ENCODE measurements around the gene PLEKHF1. TPM values are rescaled to one million over a fixed set of nuclear protein-coding genes. Genes with fewer than 3 reads are reported as not detected.

PLEKHF1 gene
- total RNA-seq, 4 donors from 2014 or later, result 8.6 to 38.8 (median 14.2) TPM

DNA sequence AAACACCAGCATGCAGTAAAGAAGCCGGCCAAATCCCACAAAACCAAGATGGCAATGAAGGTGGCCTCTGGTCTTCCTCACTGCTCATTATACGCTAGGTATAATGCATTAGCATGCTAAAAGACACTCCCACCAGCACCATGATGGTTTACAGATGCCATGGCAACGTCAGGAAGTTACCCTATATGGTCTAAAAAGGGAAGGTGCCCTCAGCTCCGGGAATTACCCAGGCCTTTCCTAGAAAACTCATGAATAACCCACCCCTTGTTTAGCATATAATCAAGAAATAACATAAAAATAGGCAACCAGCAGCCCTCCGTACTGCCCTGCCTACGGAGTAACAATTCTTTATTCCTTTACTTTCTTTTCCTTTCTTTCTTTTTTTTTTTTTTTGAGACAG lies 21.1 kb upstream of the PLEKHF1 start:
- TF ChIP-seq, protein P1, sequence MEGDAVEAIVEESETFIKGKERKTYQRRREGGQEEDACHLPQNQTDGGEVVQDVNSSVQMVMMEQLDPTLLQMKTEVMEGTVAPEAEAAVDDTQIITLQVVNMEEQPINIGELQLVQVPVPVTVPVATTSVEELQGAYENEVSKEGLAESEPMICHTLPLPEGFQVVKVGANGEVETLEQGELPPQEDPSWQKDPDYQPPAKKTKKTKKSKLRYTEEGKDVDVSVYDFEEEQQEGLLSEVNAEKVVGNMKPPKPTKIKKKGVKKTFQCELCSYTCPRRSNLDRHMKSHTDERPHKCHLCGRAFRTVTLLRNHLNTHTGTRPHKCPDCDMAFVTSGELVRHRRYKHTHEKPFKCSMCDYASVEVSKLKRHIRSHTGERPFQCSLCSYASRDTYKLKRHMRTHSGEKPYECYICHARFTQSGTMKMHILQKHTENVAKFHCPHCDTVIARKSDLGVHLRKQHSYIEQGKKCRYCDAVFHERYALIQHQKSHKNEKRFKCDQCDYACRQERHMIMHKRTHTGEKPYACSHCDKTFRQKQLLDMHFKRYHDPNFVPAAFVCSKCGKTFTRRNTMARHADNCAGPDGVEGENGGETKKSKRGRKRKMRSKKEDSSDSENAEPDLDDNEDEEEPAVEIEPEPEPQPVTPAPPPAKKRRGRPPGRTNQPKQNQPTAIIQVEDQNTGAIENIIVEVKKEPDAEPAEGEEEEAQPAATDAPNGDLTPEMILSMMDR (IDR thresholded peaks at IDR 0.05), result no peak
- TF ChIP-seq EP300 (IDR thresholded peaks at IDR 0.05; ENCODE audit: low read depth) (no peak), POLR2AphosphoS5 (IDR thresholded peaks at IDR 0.05) (no peak), POLR2A (IDR thresholded peaks at IDR 0.05) (no peak)
- no peaks in the 10 kb centered on the region for H3K9me3 ChIP-seq
- peaks cover 0 to 7% (median 0%) of the 10 kb centered on the region in 4 donors for H3K4me1 ChIP-seq
- WGBS, 2 donors (ENCODE audit: low coverage in 1 of 2), result 74 to 80% methylated on average over 5 to 6 of the region's 6 CpGs
- in situ Hi-C loops (cut with MboI; ENCODE audit: low pct_ligation_motif_present in 1 of 4, low pct_unique_long_range_greater_than_20kb in 1 of 4, low sequenced_read_pairs in 3 of 4), result no loop called here
- no peak overlapping the region for H3K27ac ChIP-seq
- no peaks in the 10 kb centered on the region for H3K36me3 ChIP-seq
- DNase-seq, result no peak
- peaks cover 4% of the 10 kb centered on the region for H3K27me3 ChIP-seq
- no peak overlapping the region for H3K4me3 ChIP-seq
- intact Hi-C loops (cut with DNase I; ENCODE audit: low total_unique reads), result no loop called here

DNA sequence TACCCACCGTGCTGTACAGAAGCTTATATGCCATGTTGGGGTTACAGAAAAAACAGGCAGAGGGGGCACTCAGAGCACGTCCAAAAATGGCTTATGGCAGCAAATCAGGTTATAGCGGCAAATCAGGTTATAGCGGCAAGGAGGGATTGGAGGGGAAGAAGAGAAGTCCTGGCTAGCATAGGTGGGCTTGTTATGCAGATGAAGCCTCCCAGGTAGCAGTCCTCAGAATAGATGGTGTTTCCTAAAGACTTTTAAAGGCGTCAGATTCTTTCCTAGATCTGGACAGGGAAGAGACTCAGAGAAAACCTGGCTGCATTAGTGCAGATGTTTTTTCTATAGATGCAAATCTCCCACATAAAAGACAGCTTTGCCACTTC lies 19.8 kb upstream of the PLEKHF1 start:
- Histone ChIP-seq H3K36me3 (no peaks in the 10 kb centered on the region), H3K4me1 (peaks cover 0 to 7% (median 0%) of the 10 kb centered on the region in 4 donors), H3K27ac (no peak overlapping the region), H3K9me3 (no peaks in the 10 kb centered on the region), H3K27me3 (peaks cover 4% of the 10 kb centered on the region), H3K4me3 (no peak overlapping the region)
- DNase-seq, result no peak
- WGBS, 2 donors (ENCODE audit: low coverage in 1 of 2), result 35 to 36% methylated on average over 4 to 5 of the region's 5 CpGs
- intact Hi-C loops (cut with DNase I; ENCODE audit: low total_unique reads) (no loop called here), in situ Hi-C loops (cut with MboI; ENCODE audit: low pct_ligation_motif_present in 1 of 4, low pct_unique_long_range_greater_than_20kb in 1 of 4, low sequenced_read_pairs in 3 of 4) (no loop called here)
- TF ChIP-seq EP300 (IDR thresholded peaks at IDR 0.05; ENCODE audit: low read depth) (no peak), POLR2A (IDR thresholded peaks at IDR 0.05) (no peak), POLR2AphosphoS5 (IDR thresholded peaks at IDR 0.05) (no peak)
- TF ChIP-seq, protein P1 (IDR thresholded peaks at IDR 0.05), result no peak

DNA sequence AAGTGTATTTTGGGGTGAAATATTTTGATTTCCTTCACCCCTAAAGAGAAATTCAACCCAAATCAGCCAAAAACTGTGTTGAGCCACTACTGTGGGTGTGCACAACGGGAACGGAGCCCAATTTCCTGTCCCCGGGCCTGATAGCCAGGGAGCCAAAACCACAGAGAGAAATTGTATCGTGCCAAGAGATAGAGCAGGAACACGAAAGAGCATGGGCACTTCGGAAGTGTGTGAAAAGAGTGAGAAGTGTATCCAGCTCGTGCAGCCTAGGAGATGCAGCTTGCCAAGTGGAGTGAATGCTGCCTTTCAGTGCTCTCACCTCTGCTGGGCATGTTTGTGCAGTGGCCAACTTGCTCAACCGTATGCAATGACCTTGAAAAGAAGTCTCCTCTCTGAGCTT lies 19.4 kb upstream of the PLEKHF1 start:
- in situ Hi-C loops (cut with MboI; ENCODE audit: low pct_ligation_motif_present in 1 of 4, low pct_unique_long_range_greater_than_20kb in 1 of 4, low sequenced_read_pairs in 3 of 4), result no loop called here
- no peak overlapping the region for H3K27ac ChIP-seq
- H3K9me3 ChIP-seq, result no peaks in the 10 kb centered on the region
- TF ChIP-seq POLR2A (IDR thresholded peaks at IDR 0.05) (no peak), EP300 (IDR thresholded peaks at IDR 0.05; ENCODE audit: low read depth) (no peak), POLR2AphosphoS5 (IDR thresholded peaks at IDR 0.05) (no peak)
- TF ChIP-seq, protein P1 (IDR thresholded peaks at IDR 0.05), result no peak
- intact Hi-C loops (cut with DNase I; ENCODE audit: low total_unique reads), result no loop called here
- 14 to 23% methylated on average over 7 to 8 of the region's 8 CpGs for WGBS, 2 donors (ENCODE audit: low coverage in 1 of 2)
- no peak overlapping the region for H3K4me3 ChIP-seq
- no peaks in the 10 kb centered on the region for H3K36me3 ChIP-seq
- peaks cover 0 to 7% (median 0%) of the 10 kb centered on the region in 4 donors for H3K4me1 ChIP-seq
- DNase-seq, result no peak
- peaks cover 4% of the 10 kb centered on the region for H3K27me3 ChIP-seq

DNA sequence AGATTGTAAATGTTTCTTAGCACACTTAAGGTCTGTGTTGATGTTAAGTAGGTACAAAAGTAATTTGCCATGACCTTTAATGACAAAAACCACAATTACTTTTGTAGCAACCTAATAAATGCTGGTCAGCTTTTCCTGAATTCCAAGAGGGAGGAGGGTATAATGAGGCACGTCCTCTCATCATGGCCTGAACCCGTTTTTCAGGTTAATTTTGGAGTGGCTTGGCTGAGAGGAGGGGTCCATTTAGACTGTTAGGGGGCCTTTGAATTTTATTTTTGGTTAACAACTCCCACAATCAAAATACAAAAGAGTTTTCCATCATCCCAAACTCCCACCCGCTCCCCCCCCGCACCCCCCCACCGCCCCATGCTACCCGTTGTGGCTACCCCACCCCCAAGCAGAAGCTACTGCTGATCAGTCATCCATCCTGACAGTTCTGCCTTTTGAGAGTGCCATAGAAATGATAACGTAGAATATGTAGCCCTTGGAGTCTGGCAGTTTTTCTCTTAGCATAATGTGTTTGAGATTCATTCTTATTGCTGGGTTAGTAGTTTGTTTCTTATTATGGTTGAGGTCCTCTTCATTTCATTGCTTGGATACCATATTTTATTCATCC lies 14.4 kb upstream of the PLEKHF1 start:
- no peaks in the 10 kb centered on the region for H3K9me3 ChIP-seq
- intact Hi-C loops (cut with DNase I; ENCODE audit: low total_unique reads), result no loop called here
- no peaks in the 10 kb centered on the region for H3K36me3 ChIP-seq
- in situ Hi-C loops (cut with MboI; ENCODE audit: low pct_ligation_motif_present in 1 of 4, low pct_unique_long_range_greater_than_20kb in 1 of 4, low sequenced_read_pairs in 3 of 4), result no loop called here
- H3K4me3 ChIP-seq, result no peak overlapping the region
- H3K4me1 ChIP-seq, result peaks cover 0 to 3% (median 0%) of the 10 kb centered on the region in 4 donors
- no peak overlapping the region for H3K27ac ChIP-seq
- peaks cover 9% of the 10 kb centered on the region for H3K27me3 ChIP-seq
- TF ChIP-seq POLR2AphosphoS5 (IDR thresholded peaks at IDR 0.05) (no peak), EP300 (IDR thresholded peaks at IDR 0.05; ENCODE audit: low read depth) (no peak), POLR2A (IDR thresholded peaks at IDR 0.05) (no peak)
- TF ChIP-seq, protein P1 (IDR thresholded peaks at IDR 0.05), result no peak
- DNase-seq, result no peak
- 48 to 60% methylated on average over 7 of the region's 7 CpGs for WGBS, 2 donors (ENCODE audit: low coverage in 1 of 2)
